Caco-2 (cell line): ENCODE data around the gene SEZ6L. TPM values are rescaled to one million over a fixed set of nuclear protein-coding genes. Genes with fewer than 3 reads are reported as not detected.

Source experiments
- BruUV-seq: library from RNA; stranded (reverse); fragments of 400-500 nt; replicated peaks from 2 replicates; lab custom pipeline; 2021; lab: Mats Ljungman, UMichigan
- CTCF ChIA-PET: fragments of 300-600 bp; sonication (Branson Sonifier 250); formaldehyde crosslinking; loops from one replicate; lab custom pipeline; 2022; ENCODE audit warnings: antibody characterized with exemption; lab: Charles Lee
- POLR2A ChIA-PET: fragments of 300-600 bp; sonication (Branson Sonifier 250); formaldehyde crosslinking; loops from one replicate; lab custom pipeline; 2022; ENCODE audit warnings: antibody characterized with exemption; lab: Charles Lee
- DNase-seq, 2 experiments: peaks; one replicate each; pipeline versions ENCODE4 v3.0.0 to v3.0.0-alpha.2; 2020 to 2022
- H3K27me3 ChIP-seq: replicated peaks from 2 replicates; pipeline ENCODE4 v1.6.0; 2011; ENCODE audit warnings: low read length; ENCODE audit not compliant: control insufficient read depth, insufficient read depth
- H3K36me3 ChIP-seq: 2 replicates; pipeline ENCODE4 v1.5.1; 2011; ENCODE audit warnings: low read length; ENCODE audit not compliant: control insufficient read depth, insufficient read depth
- H3K4me1 ChIP-seq: fragments of 250-450 bp; sonication (Bioruptor Pico); 2 replicates; pipeline ENCODE4 v1.5.1; 2020; ENCODE audit warnings: mild to moderate bottlenecking
- H3K4me3 ChIP-seq: 2 replicates; pipeline ENCODE4 v1.5.1; 2011; ENCODE audit warnings: low read depth, mild to moderate bottlenecking, control low read depth, low read length
- H3K9me3 ChIP-seq: fragments of 250-450 bp; sonication (Bioruptor Pico); 2 replicates; pipeline ENCODE4 v1.5.1; 2020; ENCODE audit warnings: mild to moderate bottlenecking, moderate library complexity
- H3K27ac Mint-ChIP-seq: one replicate; pipeline ENCODE4 v1.8.0; 2022; ENCODE audit warnings: mixed read lengths; ENCODE audit not compliant: unreplicated experiment
- H3K27me3 Mint-ChIP-seq: one replicate; pipeline ENCODE4 v1.8.0; 2022; ENCODE audit warnings: mixed read lengths; ENCODE audit not compliant: insufficient read depth, unreplicated experiment
- H3K36me3 Mint-ChIP-seq: one replicate; pipeline ENCODE4 v1.8.0; 2022; ENCODE audit warnings: mild to moderate bottlenecking, mixed read lengths; ENCODE audit not compliant: insufficient read depth, unreplicated experiment
- H3K4me1 Mint-ChIP-seq: one replicate; pipeline ENCODE4 v1.8.0; 2022; ENCODE audit warnings: low read depth, mixed read lengths; ENCODE audit not compliant: unreplicated experiment
- H3K4me3 Mint-ChIP-seq: one replicate; pipeline ENCODE4 v1.8.0; 2022; ENCODE audit warnings: mild to moderate bottlenecking, moderate library complexity, mixed read lengths; ENCODE audit not compliant: unreplicated experiment
- H3K9me3 Mint-ChIP-seq: one replicate; pipeline ENCODE4 v1.8.0; 2022; ENCODE audit warnings: mixed read lengths; ENCODE audit not compliant: unreplicated experiment
- CTCF ChIP-seq, 2 experiments: fragments of 200-600 bp in 1 of 2; IDR thresholded peaks; 1 replicate in 1 of 2; 2 replicates in 1 of 2; pipeline versions ENCODE4 v1.5.1 to v1.8.0; 2011 to 2022; ENCODE audit warnings: antibody characterized with exemption in 1 of 2, control low read depth in 1 of 2, inconsistent platforms in 1 of 2, low read depth in 1 of 2, low read length in 1 of 2, mild to moderate bottlenecking in 1 of 2, moderate library complexity in 1 of 2; ENCODE audit not compliant: insufficient read depth in 1 of 2, severe bottlenecking in 1 of 2, unreplicated experiment in 1 of 2
- intact Hi-C: fragments of 100-400 bp; cut with micrococcal nuclease; formaldehyde crosslinking; loops from one replicate; pipeline ENCODE4 v1.10.0; 2022; ENCODE audit not compliant: unreplicated experiment
- total RNA-seq: library from RNA; stranded (reverse); gene quantifications from 2 replicates; pipeline ENCODE4 v1.2.3, GENCODE V29; 2022

The SEZ6L gene
- total RNA-seq, 1 experiment from 2014 or later, result not detected

- peaks cover 8% of the 10 kb centered on the region for H3K27me3 Mint-ChIP-seq
- Histone ChIP-seq H3K27me3 (no peaks in the 10 kb centered on the region), H3K4me1 (no peaks in the 10 kb centered on the region), H3K4me3 (no peak overlapping the region), H3K36me3 (no peaks in the 10 kb centered on the region), H3K9me3 (no peaks in the 10 kb centered on the region)
- H3K27ac Mint-ChIP-seq, result no peak overlapping the region
- H3K4me1 Mint-ChIP-seq, result no peaks in the 10 kb centered on the region
- TF ChIP-seq CTCF (IDR thresholded peaks at IDR 0.05; ENCODE audit: insufficient read depth in 1 of 2, low read depth in 1 of 2, low read length in 1 of 2, severe bottlenecking in 1 of 2, unreplicated experiment in 1 of 2), result no peak
- no peaks in the 10 kb centered on the region for H3K9me3 Mint-ChIP-seq
- DNase-seq, result no peak
- H3K4me3 Mint-ChIP-seq, result no peak overlapping the region
- BruUV-seq, result no TSS peak
- ChIA-PET POLR2A (no interaction called here), CTCF (interaction anchor here (0.6 kb wide), 1 partner anchor 590 kb away, joined by 3 read pairs; no protein-coding TSS in a partner anchor)
- intact Hi-C loops, result no loop called here
- H3K36me3 Mint-ChIP-seq, result no peaks in the 10 kb centered on the region
Measured at GRCh38 chr22:26389125-26389524, 219.9 kb downstream of the SEZ6L start.

- TF ChIP-seq CTCF (IDR thresholded peaks at IDR 0.05; ENCODE audit: insufficient read depth in 1 of 2, low read depth in 1 of 2, low read length in 1 of 2, severe bottlenecking in 1 of 2, unreplicated experiment in 1 of 2), result no peak
- peaks cover 6% of the 10 kb centered on the region for H3K27me3 Mint-ChIP-seq
- H3K27ac Mint-ChIP-seq, result no peak overlapping the region
Measured at GRCh38 chr22:26391091-26391490, 221.8 kb downstream of the SEZ6L start.

GRCh38 chr22:26391623-26392022 is 222.4 kb downstream of the SEZ6L start:
- no peak for TF ChIP-seq CTCF (IDR thresholded peaks at IDR 0.05; ENCODE audit: insufficient read depth in 1 of 2, low read depth in 1 of 2, low read length in 1 of 2, severe bottlenecking in 1 of 2, unreplicated experiment in 1 of 2)
- Mint-ChIP-seq H3K9me3 (no peaks in the 10 kb centered on the region), H3K36me3 (no peaks in the 10 kb centered on the region), H3K27me3 (peaks cover 6% of the 10 kb centered on the region), H3K4me1 (no peaks in the 10 kb centered on the region), H3K27ac (no peak overlapping the region), H3K4me3 (no peak overlapping the region)
- Histone ChIP-seq H3K4me3 (no peak overlapping the region), H3K27me3 (no peaks in the 10 kb centered on the region), H3K4me1 (no peaks in the 10 kb centered on the region), H3K36me3 (no peaks in the 10 kb centered on the region), H3K9me3 (no peaks in the 10 kb centered on the region)
- no TSS peak for BruUV-seq
- intact Hi-C loops, result no loop called here
- ChIA-PET POLR2A (no interaction called here), CTCF (interaction anchor here (0.7 kb wide), 1 partner anchor 22 kb away, joined by 4 read pairs; no protein-coding TSS in a partner anchor)
- no peak for DNase-seq

More at GRCh38 chr22:26391091-26391490, 221.8 kb downstream of the SEZ6L start:
- H3K4me1 Mint-ChIP-seq, result no peaks in the 10 kb centered on the region
- Histone ChIP-seq H3K27me3 (no peaks in the 10 kb centered on the region), H3K4me1 (no peaks in the 10 kb centered on the region), H3K36me3 (no peaks in the 10 kb centered on the region), H3K4me3 (no peak overlapping the region), H3K9me3 (no peaks in the 10 kb centered on the region)
- CTCF ChIA-PET, result no interaction called here
- no TSS peak for BruUV-seq
- H3K36me3 Mint-ChIP-seq, result no peaks in the 10 kb centered on the region
- no peak overlapping the region for H3K4me3 Mint-ChIP-seq
- POLR2A ChIA-PET, result no interaction called here
- H3K9me3 Mint-ChIP-seq, result no peaks in the 10 kb centered on the region
- DNase-seq, result no peak
- intact Hi-C loops, result no loop called here
